Fibroblast of the aortic adventitia (primary cell): ENCODE data around the gene TRRAP. TPM values are rescaled to one million over a fixed set of nuclear protein-coding genes. Genes with fewer than 3 reads are reported as not detected.

Source experiments
- DNase-seq: peaks from one replicate; pipeline ENCODE4 v3.0.0-alpha.2; 2010; ENCODE audit warnings: low read depth
- H3K4me3 ChIP-seq: 2 replicates; pipeline ENCODE4 v1.5.1; 2011; ENCODE audit warnings: low read depth, mild to moderate bottlenecking, control low read depth, low read length, moderate library complexity
- CTCF ChIP-seq: IDR thresholded peaks from 2 replicates; pipeline ENCODE4 v1.5.1; 2011; ENCODE audit warnings: mild to moderate bottlenecking, low read length, control low read depth, inconsistent platforms; ENCODE audit not compliant: insufficient read depth
- total RNA-seq: library from RNA; depleted of rRNA; stranded (reverse); fragments of >200 nt; gene quantifications from 2 replicates; pipeline ENCODE4 v1.2.3, GENCODE V29; 2012; ENCODE audit warnings: low replicate concordance

Gene TRRAP
- total RNA-seq, 1 donor, result 17.4 TPM

GRCh38 chr7:98995523-98996149, 117.3 kb downstream of the TRRAP start:
- no peak overlapping the region for H3K4me3 ChIP-seq
- DNase-seq, result no peak
- TF ChIP-seq CTCF, result no peak

- TF ChIP-seq CTCF, result no peak
Measured at GRCh38 chr7:98996150-98996552, 117.8 kb downstream of the TRRAP start.

GRCh38 chr7:98997846-98998245, 119.5 kb downstream of the TRRAP start:
- H3K4me3 ChIP-seq, result no peak overlapping the region
- TF ChIP-seq CTCF, result no peak
- DNase-seq, result peak; percentile 25

More at GRCh38 chr7:98996150-98996552, 117.8 kb downstream of the TRRAP start:
- DNase-seq, result no peak
- H3K4me3 ChIP-seq, result no peak overlapping the region

- TF ChIP-seq CTCF, result no peak
- peak; percentile 35 for DNase-seq
- no peak overlapping the region for H3K4me3 ChIP-seq
Measured at GRCh38 chr7:98998821-98999725, 120.7 kb downstream of the TRRAP start.

- DNase-seq, result no peak
- no peak for TF ChIP-seq CTCF
- no peak overlapping the region for H3K4me3 ChIP-seq
Measured at GRCh38 chr7:99000196-99000903, 122.0 kb downstream of the TRRAP start.

GRCh38 chr7:99000904-99001465, 122.7 kb downstream of the TRRAP start:
- DNase-seq, result no peak
- H3K4me3 ChIP-seq, result no peak overlapping the region
- no peak for TF ChIP-seq CTCF
